Measurements from ENCODE around the gene ZNF407.

- no peak for TF ChIP-seq CTCF (IDR thresholded peaks at IDR 0.05)
- TF ChIP-seq POLR2A (IDR thresholded peaks at IDR 0.05): no peak
Measured at GRCh38 chr18:74679679-74680076, 82.0 kb downstream of the ZNF407 start.
